OCI-LY1 (cell line): ENCODE measurements around the gene PCDHGB6.

Experiments used
- EZH2 ChIP-seq: fragments of 200-600 bp; sonication (generic), shearing (Covaris generic); IDR thresholded peaks from 2 replicates; pipeline ENCODE4 v1.8.0; 2017; ENCODE audit warnings: borderline replicate concordance, mixed run types, mild to moderate bottlenecking, antibody characterized with exemption, low read length, moderate library complexity, mixed read lengths
- TF ChIP-seq, protein P1 (sequence below): fragments of 200-600 bp; sonication (generic), shearing (Covaris generic); IDR thresholded peaks from 2 replicates; pipeline ENCODE4 v1.5.1; 2017; ENCODE audit warnings: mild to moderate bottlenecking, antibody characterized with exemption, low read length, moderate library complexity, mixed read lengths

DNA sequence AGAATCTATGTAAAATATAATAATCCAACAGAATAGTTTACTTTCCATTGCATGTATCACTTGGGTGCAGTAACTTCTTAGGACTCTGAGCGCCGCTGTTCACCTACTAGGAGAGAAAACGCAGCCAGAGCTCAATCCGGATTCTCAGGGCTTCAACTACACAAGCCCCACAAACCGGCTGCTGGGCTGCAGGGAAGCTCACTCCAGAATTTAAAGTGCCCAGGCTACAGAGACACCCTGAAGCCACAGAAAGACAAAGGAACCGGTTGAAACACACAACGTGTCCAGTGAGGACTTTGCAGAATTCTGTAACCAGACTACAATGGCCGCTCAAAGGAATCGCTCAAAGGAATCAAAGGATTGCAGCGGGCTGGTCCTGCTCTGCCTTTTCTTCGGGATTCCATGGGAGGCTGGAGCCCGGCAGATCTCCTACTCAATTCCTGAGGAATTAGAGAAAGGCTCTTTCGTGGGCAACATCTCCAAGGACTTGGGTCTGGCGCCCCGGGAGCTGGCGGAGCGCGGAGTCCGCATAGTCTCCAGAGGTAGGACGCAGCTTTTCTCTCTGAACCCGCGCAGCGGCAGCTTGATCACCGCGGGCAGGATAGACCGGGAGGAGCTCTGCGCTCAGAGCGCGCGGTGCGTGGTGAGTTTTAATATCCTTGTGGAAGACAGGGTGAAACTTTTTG is 5.2 kb downstream of the PCDHGB6 start, which contains the start of gene PCDHGA10:
- TF ChIP-seq, protein P1, sequence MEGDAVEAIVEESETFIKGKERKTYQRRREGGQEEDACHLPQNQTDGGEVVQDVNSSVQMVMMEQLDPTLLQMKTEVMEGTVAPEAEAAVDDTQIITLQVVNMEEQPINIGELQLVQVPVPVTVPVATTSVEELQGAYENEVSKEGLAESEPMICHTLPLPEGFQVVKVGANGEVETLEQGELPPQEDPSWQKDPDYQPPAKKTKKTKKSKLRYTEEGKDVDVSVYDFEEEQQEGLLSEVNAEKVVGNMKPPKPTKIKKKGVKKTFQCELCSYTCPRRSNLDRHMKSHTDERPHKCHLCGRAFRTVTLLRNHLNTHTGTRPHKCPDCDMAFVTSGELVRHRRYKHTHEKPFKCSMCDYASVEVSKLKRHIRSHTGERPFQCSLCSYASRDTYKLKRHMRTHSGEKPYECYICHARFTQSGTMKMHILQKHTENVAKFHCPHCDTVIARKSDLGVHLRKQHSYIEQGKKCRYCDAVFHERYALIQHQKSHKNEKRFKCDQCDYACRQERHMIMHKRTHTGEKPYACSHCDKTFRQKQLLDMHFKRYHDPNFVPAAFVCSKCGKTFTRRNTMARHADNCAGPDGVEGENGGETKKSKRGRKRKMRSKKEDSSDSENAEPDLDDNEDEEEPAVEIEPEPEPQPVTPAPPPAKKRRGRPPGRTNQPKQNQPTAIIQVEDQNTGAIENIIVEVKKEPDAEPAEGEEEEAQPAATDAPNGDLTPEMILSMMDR: peak; percentile 89
- no peak for TF ChIP-seq EZH2
